Stimulated activated CD8-positive, alpha-beta memory T cell treated with anti-CD3 and anti-CD28 coated beads, Interleukin-7, amount 100 ng/mL, for 4 hours (primary cell): ENCODE measurements around the gene RPRD2.
"Not testable (repeated sequence)": the region's sequence is repeated elsewhere in the genome, so short reads cannot be mapped to it uniquely, and the experiment has no call there.

Source experiments
- DNase-seq, 2 donors: peaks; one replicate each; pipeline ENCODE4 v3.0.0-alpha.2; 2020; ENCODE audit warnings: low read depth in 2 of 2

RPRD2 gene

GRCh38 chr1:150363426-150364230 lies at the start of gene RPRD2:
RPRD2 (plus strand) TSS chr1:150364147; CDS start chr1:150364715, 568 bp downstream.
- peak; percentile 99 to 100 for DNase-seq

GRCh38 chr1:150314691-150315090 lies 49.3 kb upstream of the RPRD2 start:
- DNase-seq: not testable (repeated sequence)

- no peak for DNase-seq
Observed at GRCh38 chr1:150320667-150320978, 43.3 kb upstream of the RPRD2 start.

- DNase-seq: no peak
Observed at GRCh38 chr1:150321826-150322166, 42.2 kb upstream of the RPRD2 start.

- DNase-seq: no peak
Observed at GRCh38 chr1:150322310-150322709, 41.6 kb upstream of the RPRD2 start.

- DNase-seq: no peak
Observed at GRCh38 chr1:150332651-150333290, 31.2 kb upstream of the RPRD2 start.

- DNase-seq: no peak
Observed at GRCh38 chr1:150346316-150346715, 17.6 kb upstream of the RPRD2 start.

GRCh38 chr1:150352866-150353265 lies 11.1 kb upstream of the RPRD2 start:
- DNase-seq: no peak

GRCh38 chr1:150362721-150363425 lies 1.1 kb upstream of the RPRD2 start:
- DNase-seq: no peak

GRCh38 chr1:150364231-150365003 lies 470 bp downstream of the RPRD2 start:
- peak; percentile 55 to 72 for DNase-seq

GRCh38 chr1:150365941-150366340 lies 2.0 kb downstream of the RPRD2 start:
- no peak for DNase-seq

- DNase-seq: no peak
Observed at GRCh38 chr1:150366416-150367296, 2.7 kb downstream of the RPRD2 start.

GRCh38 chr1:150371110-150371509 lies 7.2 kb downstream of the RPRD2 start:
- DNase-seq: no peak

- no peak for DNase-seq
Observed at GRCh38 chr1:150372580-150372979, 8.6 kb downstream of the RPRD2 start.

GRCh38 chr1:150376110-150376509 lies 12.2 kb downstream of the RPRD2 start:
- DNase-seq: no peak

GRCh38 chr1:150383631-150384324 lies 19.8 kb downstream of the RPRD2 start:
- no peak for DNase-seq

GRCh38 chr1:150385537-150386445 lies 21.8 kb downstream of the RPRD2 start:
- no peak for DNase-seq

- no peak for DNase-seq
Observed at GRCh38 chr1:150386592-150386991, 22.6 kb downstream of the RPRD2 start.

- DNase-seq: no peak
Observed at GRCh38 chr1:150387200-150387599, 23.3 kb downstream of the RPRD2 start.
